Esophagus (tissue), 2 donors: ENCODE data around the gene ZFAND3. TPM values are rescaled to one million over a fixed set of nuclear protein-coding genes. Genes with fewer than 3 reads are reported as not detected.

Source experiments
- H3K27ac ChIP-seq, 2 donors: one replicate each; pipeline ENCODE4 v1.5.1; 2013; ENCODE audit warnings: low read depth in 2 of 2, mild to moderate bottlenecking in 2 of 2, inconsistent platforms in 1 of 2, low read length in 1 of 2, moderate library complexity in 1 of 2
- H3K27me3 ChIP-seq, 2 donors: one replicate each; pipeline ENCODE4 v1.6.1; 2013; ENCODE audit warnings: low read length in 2 of 2, control low read depth in 1 of 2, mild to moderate bottlenecking in 1 of 2; ENCODE audit not compliant: insufficient read depth in 2 of 2, control insufficient read depth in 1 of 2
- H3K36me3 ChIP-seq, 2 donors: one replicate each; pipeline ENCODE4 v1.6.1; 2013; ENCODE audit warnings: low read length in 1 of 2; ENCODE audit not compliant: control insufficient read depth in 2 of 2, insufficient read depth in 2 of 2
- H3K4me1 ChIP-seq, 2 donors: one replicate each; pipeline ENCODE4 v1.6.1; 2013; ENCODE audit warnings: low read length in 1 of 2; ENCODE audit not compliant: control insufficient read depth in 2 of 2, insufficient read depth in 2 of 2
- H3K4me3 ChIP-seq, 2 donors: one replicate each; pipeline ENCODE4 v1.5.1; 2013; ENCODE audit warnings: low read length in 2 of 2, mild to moderate bottlenecking in 2 of 2, low read depth in 1 of 2, moderate library complexity in 1 of 2
- H3K9me3 ChIP-seq, 2 donors: one replicate each; pipeline ENCODE4 v1.6.1; 2013; ENCODE audit warnings: mild to moderate bottlenecking in 2 of 2, low read depth in 1 of 2, low read length in 1 of 2, moderate library complexity in 1 of 2; ENCODE audit not compliant: control insufficient read depth in 2 of 2, insufficient read depth in 1 of 2
- WGBS, 2 donors: extraction: QIAGEN DNeasy Blood & Tissue Kit; methylation state at CpG; one replicate each; pipeline ENCODE4 v1.1.7; 2013; 5-methylcytosine and 5-hydroxymethylcytosine counted together
- polyA plus RNA-seq, 2 donors: library from polyadenylated mRNA; stranded (reverse); fragments of 200-250 nt; gene quantifications; one replicate each; pipeline ENCODE4 v1.2.3, GENCODE V29; 2013
- donor health status: healthy with polysubstance abuse.
- donor health status: Bipolar disorder and iron deficiency.

Gene ZFAND3
- polyA plus RNA-seq, 2 donors, result 20.6 to 21.9 TPM

DNA sequence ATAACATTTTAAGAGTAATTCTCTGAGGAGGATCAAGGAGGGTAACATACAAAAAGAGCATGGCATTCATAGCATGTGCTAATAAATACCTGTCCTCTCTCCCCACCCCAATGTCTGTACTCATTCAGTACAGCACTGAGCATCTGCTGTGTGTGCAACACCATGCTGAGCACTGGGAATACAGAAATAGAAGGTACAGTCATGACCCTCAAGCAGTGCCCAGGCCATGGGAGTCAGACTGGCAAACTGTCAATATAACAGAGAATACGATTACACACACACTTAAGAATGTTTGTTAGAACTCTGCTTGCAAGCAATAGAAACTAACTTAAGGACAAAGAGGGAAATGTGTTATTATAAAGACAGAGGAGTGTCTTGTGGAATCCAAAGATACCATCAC lies 24.7 kb upstream of the ZFAND3 start:
- Histone ChIP-seq H3K27ac (no peak overlapping the region), H3K4me3 (no peak overlapping the region)

DNA sequence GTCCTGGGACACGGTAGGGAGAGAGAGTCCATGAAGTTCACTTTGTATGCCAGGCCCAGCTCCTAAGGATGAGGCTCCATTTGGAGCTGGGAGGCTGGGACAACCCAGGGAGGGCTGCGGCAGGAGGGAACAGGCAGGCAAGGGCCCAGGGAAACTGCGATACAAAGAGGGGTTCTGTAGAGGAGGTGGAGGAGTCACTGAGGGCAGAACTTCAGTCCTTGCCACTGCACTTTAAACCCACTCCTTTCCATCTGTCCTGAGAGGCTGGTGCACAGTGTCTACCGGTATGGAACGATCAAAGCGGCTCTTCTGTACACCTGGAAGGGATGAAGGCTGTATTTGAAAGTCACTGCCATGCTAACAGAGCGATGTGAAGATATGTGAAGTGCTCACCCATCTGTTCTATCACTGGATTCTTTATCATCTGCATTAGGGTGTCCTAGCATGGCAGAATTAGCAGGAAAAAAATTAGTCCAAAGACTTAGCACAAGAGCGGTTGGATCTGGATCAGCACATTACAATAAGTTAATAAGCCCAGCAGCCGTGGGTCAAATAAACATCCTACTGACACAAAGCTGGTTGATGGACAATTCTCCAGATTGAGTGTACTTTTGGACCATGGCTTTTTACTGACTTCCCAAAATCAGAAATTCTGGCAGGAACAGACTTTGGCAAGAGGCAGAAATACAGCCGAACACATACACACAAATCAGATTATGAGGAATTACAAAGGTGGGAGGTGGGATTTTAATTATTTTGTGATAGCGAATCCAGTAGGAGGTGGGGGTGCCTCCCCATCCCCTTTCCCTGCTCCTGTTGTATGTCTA lies 20.9 kb upstream of the ZFAND3 start:
- Histone ChIP-seq H3K9me3 (no peaks in the 10 kb centered on the region), H3K27ac (no peak overlapping the region), H3K4me1 (no peaks in the 10 kb centered on the region), H3K27me3 (no peaks in the 10 kb centered on the region), H3K36me3 (no peaks in the 10 kb centered on the region), H3K4me3 (no peak overlapping the region)
- WGBS, 2 donors, result 90% methylated on average over 11 of the region's 11 CpGs

More for the DNA sequence above, 24.7 kb upstream of the ZFAND3 start:
- Histone ChIP-seq H3K4me1 (peaks cover 3 to 4% of the 10 kb centered on the region in 2 donors), H3K9me3 (no peaks in the 10 kb centered on the region), H3K27me3 (no peaks in the 10 kb centered on the region), H3K36me3 (no peaks in the 10 kb centered on the region)
- 34 to 37% methylated on average over 1 of the region's 1 CpG for WGBS, 2 donors

GRCh38 chr6:37799263-37799644 lies 20.3 kb upstream of the ZFAND3 start:
- WGBS, 2 donors, result 69 to 77% methylated on average over 5 of the region's 5 CpGs
- Histone ChIP-seq H3K4me1 (no peaks in the 10 kb centered on the region), H3K4me3 (no peak overlapping the region), H3K27me3 (no peaks in the 10 kb centered on the region), H3K9me3 (no peaks in the 10 kb centered on the region), H3K36me3 (no peaks in the 10 kb centered on the region), H3K27ac (no peak overlapping the region)

DNA sequence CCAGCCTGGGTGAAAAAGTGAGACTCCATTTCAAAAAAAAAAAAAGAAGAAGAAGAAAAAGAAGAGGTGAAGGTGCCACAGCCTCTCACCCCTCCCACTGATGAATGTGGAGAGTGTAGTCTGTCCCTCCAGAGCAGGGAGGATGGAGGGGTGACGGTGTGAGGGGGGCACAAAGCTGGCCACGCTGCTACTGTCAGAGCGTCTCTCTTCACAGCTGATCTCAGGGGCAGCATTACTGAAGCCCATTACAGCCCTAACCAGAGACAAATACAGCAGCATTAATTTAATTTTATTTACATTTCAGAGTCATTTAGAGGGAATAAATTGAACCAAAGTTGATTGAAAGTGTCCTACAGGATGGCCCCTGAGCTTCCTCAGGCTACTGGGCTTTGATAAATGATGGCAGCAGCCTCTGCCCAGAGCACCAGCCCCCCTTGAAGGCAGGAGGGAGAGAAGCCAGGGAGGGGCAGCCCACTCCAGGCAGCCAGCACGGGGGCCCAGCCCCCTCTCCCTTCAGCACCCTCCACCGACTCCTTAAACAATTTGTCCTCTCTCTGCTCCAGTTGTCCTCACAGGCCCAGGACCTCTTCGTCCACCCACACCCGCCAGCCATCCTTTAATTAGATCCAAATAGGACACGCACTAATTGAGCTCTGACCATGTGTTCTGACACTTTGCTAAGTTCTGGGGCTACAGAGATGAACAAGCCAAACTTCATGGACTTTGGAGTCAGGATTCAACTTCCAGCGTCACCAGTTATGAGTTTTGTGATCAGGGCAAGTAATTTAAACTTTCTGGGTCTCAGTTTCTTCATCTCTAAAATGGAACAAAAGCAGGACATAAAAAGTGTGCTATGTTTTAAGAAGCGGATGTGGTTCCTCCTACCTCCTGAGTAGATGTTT lies 18.6 kb upstream of the ZFAND3 start:
- no peak overlapping the region for H3K27ac ChIP-seq
- H3K4me3 ChIP-seq, result no peak overlapping the region
- H3K4me1 ChIP-seq, result no peaks in the 10 kb centered on the region
- no peaks in the 10 kb centered on the region for H3K9me3 ChIP-seq
- H3K27me3 ChIP-seq, result no peaks in the 10 kb centered on the region
- 77 to 85% methylated on average over 10 of the region's 10 CpGs for WGBS, 2 donors
- H3K36me3 ChIP-seq, result no peaks in the 10 kb centered on the region

GRCh38 chr6:37801605-37801940 lies 18.0 kb upstream of the ZFAND3 start:
- Histone ChIP-seq H3K27me3 (no peaks in the 10 kb centered on the region), H3K4me1 (no peaks in the 10 kb centered on the region), H3K9me3 (no peaks in the 10 kb centered on the region), H3K27ac (no peak overlapping the region), H3K4me3 (no peak overlapping the region), H3K36me3 (no peaks in the 10 kb centered on the region)

- H3K27me3 ChIP-seq, result no peaks in the 10 kb centered on the region
- no peaks in the 10 kb centered on the region for H3K9me3 ChIP-seq
- H3K36me3 ChIP-seq, result no peaks in the 10 kb centered on the region
- H3K4me1 ChIP-seq, result peaks cover 0 to 2% of the 10 kb centered on the region in 2 donors
- WGBS, 2 donors, result 92 to 93% methylated on average over 2 of the region's 2 CpGs
- H3K4me3 ChIP-seq, result no peak overlapping the region
- H3K27ac ChIP-seq, result no peak overlapping the region
These were observed 16.7 kb upstream of the ZFAND3 start for GRCh38 chr6:37802810-37803209.

DNA sequence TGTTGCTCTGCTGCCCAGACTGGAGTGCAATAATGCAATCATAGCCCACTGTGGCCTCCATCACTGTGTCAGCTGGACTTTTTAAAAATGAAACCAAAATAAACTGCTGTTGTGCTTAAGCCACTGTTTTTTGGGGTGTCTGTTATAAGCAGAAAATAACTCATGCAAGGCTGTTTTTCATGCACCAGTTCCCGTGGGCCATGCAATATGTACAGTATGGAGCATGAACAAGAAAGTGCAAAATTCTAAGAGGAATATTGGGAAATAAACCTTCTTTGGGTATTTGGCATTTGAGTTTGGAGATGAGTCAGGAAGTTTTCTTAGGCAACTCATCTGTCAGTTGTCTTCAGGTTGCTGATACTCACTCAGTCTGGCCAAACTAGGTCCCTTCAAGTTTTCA lies 14.9 kb upstream of the ZFAND3 start:
- WGBS, 2 donors, result 58 to 79% methylated on average over 1 of the region's 1 CpG
- Histone ChIP-seq H3K27ac (no peak overlapping the region), H3K4me1 (peaks cover 4 to 6% of the 10 kb centered on the region in 2 donors), H3K4me3 (no peak overlapping the region), H3K36me3 (no peaks in the 10 kb centered on the region), H3K9me3 (no peaks in the 10 kb centered on the region), H3K27me3 (no peaks in the 10 kb centered on the region)

GRCh38 chr6:37806213-37806612 lies 13.3 kb upstream of the ZFAND3 start:
- H3K9me3 ChIP-seq, result no peaks in the 10 kb centered on the region
- no peaks in the 10 kb centered on the region for H3K36me3 ChIP-seq
- no peaks in the 10 kb centered on the region for H3K27me3 ChIP-seq
- no peak overlapping the region for H3K4me3 ChIP-seq
- peaks cover 4 to 6% of the 10 kb centered on the region in 2 donors for H3K4me1 ChIP-seq
- H3K27ac ChIP-seq, result no peak overlapping the region
- 83 to 90% methylated on average over 2 of the region's 2 CpGs for WGBS, 2 donors

DNA sequence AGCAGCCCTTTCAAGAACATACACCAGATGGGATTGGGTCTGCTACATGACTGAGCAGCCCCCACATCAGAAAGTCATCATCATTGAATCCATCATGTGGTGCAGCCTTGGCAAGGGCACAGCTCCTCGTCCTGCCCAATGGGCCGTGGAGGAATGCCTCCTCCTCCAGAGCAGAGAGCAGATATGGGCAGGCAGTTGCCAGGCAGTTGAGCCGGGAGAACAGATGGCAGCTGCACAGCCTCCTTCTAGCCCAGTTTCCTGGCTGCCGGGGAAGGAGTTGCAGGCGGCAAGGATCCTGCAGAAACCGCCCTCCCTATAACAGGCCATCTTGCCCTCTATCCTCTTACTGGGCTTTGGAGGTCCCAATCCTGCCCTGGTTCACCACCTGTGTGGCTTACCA lies 11.9 kb upstream of the ZFAND3 start:
- H3K4me1 ChIP-seq, result peaks cover 4 to 6% of the 10 kb centered on the region in 2 donors
- no peak overlapping the region for H3K4me3 ChIP-seq
- 31 to 43% methylated on average over 6 of the region's 6 CpGs for WGBS, 2 donors
- H3K27me3 ChIP-seq, result no peaks in the 10 kb centered on the region
- H3K27ac ChIP-seq, result peak overlapping the region; percentile 41 to 81
- H3K36me3 ChIP-seq, result no peaks in the 10 kb centered on the region
- no peaks in the 10 kb centered on the region for H3K9me3 ChIP-seq
